ENCODE results near the gene GBA2. TPM values are rescaled to one million over a fixed set of nuclear protein-coding genes. Genes with fewer than 3 reads are reported as not detected.

Gene GBA2
- 74.6 and 84.9 TPM in 2 replicates for total RNA-seq (2014; rRNA removed; shearing (Covaris generic))

DNA sequence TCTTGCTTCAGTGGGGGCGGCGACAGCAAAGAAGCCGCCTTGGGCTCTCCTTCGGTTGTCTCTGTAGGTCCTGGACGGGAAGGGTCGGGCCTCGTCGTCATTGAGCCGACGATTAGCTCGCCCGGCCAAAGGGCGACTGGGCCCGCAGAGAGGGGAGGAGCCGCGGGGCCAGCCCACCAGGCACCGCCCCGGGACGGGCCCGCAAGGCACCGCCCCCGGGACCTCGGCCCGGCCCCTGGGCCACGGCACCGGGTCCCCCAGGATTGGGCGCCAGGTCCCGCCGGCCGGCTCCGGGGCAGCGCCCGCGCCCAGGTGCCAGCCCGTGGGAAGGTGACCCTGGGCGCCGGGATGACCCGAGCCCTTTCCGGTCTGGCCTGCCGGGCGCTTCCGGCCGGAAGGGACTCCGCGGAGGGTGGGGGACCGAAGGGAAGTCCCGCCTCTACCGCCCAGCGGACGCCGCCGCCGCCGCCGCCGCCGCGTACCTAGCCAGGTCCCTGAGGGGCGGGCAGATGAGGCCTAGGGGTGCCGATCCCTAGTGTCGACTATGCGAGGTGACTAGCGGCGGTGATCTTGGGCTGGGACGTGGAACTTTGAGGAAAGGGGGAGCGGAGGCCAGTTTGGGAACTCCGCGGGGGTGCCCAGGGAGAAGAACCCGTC lies at the start of gene GBA2, which contains the start of gene RGP1:
TSS of gene GBA2 (minus strand) at position 371 of the 657 bp plus-strand sequence. CDS start 524 bp downstream, outside the sequence.
TSS of gene RGP1 (plus strand) at position 430 of the 657 bp plus-strand sequence. CDS start 469 bp downstream, outside the sequence.
- peak; percentile 86 for DNase-seq (ENCODE audit: low spot score)

DNA sequence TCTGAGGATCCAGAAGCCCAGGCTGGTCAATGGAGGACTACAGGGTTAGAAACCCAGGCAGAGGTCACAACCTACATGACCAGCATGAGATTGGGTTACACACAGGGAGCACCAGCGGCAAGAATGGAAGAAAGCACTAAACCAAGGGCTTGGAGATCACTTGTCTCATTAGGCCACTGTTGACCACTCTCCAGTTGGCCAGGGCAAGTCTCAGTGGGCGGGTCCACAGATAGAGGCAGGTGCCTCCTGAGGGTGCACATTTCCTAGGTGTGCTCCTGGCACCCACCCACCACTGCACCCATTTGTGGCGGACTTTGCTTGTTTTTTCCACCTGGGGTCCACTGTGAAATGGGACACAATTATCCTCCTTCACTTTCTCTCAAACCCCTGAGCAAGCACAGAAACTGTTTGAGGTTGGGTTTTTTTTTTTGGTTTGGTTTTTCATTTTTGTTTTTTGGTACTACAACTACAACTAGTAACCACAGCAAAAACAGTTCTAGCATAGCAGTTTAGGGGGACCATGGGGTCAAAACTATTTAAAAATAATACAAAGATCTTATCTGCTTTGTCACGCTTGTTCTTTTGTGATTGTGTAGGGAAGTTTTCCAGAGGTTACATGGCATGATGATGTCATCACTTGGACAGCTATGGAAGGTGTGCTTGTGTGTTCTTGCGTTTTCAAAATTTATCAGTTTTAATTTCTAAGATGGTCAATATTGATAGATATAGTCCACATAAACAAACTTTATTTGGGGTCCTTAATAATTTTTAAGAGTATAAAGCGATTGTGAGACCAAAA lies 48.5 kb upstream of the GBA2 start:
- DNase-seq (ENCODE audit: low spot score): no peak

DNA sequence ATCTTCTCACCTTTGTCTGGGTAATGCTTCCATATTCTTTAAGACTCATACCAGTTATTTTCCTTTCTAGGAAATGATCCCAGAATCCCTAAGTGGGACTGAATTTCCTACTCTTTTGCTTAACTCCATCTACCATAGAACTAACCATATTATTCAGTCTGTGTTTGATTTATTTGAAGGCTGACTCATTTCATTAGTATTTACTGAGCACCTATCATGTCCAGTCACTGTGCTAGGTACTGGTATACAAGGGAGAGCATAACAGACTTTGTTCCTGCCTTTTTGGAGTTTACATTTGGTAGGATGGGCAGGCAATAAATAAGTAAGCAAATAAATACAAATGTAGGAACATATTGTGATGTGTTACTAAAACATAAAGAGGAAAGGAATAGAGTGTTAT lies 46.7 kb upstream of the GBA2 start:
- DNase-seq (ENCODE audit: low spot score): no peak

DNA sequence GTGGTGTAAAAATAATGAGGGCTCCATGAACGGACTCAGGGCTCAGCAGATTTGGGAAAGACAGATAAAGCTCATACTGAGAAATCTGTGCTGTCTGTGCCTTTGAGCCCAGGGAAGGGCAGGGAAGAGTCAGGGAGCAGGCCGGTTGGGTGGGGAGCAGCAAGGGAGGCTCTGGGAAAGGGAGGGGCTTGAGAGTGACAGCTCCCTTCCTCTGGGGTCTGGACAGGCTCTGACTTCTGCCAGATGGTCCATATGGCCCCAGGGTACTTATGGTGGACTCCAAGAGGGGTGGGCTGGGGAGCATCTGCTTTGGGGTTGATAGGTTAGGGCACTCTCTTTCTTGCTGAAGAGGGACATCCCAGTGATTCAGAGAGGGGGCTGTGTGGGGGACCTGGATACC lies 44.4 kb upstream of the GBA2 start:
- DNase-seq (ENCODE audit: low spot score): no peak

DNA sequence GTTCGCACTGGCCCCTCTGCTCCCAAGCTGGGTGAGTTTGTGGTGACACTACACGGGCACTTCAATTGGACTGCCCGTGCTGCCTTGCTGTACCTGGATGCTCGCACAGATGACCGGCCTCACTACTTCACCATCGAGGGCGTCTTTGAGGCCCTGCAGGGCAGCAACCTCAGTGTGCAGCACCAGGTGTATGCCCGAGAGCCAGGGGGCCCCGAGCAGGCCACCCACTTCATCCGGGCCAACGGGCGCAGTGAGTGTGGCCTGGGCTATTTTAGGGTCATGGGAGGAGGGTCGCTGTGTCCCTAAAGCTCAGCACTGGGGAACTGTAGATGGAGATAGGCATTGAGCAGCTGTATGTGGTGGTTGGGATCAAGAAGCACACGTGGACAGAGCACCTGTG lies 43.8 kb upstream of the GBA2 start:
- DNase-seq (ENCODE audit: low spot score): no peak

DNA sequence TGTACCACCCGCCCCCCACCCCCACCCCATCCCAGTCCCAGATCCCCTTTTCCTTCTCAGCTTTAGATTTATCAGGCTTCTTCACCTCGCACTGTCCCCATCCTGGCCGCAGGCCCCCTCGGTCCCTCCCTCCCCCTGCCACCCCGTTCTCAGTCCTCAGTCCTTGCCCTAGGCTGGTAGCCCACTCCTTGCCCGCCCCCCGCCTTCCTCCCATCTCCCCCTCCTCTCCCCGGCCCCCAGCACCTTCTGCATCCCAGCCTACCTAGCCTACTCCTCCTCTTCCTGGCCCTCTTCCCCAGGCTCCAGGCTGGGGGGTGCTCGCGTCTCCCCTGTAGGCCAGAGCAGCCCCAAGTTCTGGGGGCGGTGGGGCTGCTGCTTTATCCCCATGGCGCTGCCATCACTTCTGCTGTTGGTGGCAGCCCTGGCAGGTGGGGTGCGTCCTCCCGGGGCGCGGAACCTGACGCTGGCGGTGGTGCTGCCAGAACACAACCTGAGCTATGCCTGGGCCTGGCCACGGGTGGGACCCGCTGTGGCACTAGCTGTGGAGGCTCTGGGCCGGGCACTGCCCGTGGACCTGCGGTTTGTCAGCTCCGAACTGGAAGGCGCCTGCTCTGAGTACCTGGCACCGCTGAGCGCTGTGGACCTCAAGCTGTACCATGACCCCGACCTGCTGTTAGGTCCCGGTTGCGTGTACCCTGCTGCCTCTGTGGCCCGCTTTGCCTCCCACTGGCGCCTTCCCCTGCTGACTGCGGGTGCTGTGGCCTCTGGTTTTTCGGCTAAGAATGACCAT lies 43.2 kb upstream of the GBA2 start:
- DNase-seq (ENCODE audit: low spot score): no peak

DNA sequence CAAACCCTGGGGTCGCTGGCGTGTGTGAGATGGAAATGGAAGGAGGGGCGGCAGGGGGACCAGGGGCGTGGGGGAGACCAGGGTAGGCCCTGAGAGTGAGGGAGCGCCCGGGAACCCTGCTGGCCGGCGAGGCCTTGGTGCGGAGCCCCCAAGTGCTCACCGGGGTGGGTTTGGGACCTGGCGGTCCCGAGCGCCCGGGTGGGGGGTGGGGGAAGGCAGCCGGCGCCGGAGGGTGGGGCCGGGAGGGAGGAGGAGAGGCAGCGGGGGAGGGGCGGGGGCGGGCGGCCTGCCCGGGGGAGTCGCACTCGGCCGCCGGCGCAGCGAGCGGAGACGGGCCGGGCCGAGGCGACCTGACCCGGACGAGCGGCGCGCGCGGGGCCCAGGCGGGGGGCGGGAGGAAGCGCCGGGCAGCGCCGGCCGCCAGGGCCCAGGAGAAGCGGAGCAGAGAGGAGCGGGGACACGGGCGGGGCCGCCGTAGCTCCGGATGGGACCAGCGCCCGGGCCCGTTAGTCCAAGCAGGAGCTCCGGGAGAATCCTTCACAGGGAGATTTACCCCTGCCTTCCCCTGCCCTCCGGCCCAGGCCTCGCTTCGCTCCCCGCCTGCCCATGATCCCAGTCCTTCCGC lies 42.4 kb upstream of the GBA2 start, which contains the start of gene NPR2:
TSS of gene NPR2 (plus strand) at position 295 of the 625 bp plus-strand sequence. CDS start 818 bp downstream, outside the sequence.
- no peak for DNase-seq (ENCODE audit: low spot score)

DNA sequence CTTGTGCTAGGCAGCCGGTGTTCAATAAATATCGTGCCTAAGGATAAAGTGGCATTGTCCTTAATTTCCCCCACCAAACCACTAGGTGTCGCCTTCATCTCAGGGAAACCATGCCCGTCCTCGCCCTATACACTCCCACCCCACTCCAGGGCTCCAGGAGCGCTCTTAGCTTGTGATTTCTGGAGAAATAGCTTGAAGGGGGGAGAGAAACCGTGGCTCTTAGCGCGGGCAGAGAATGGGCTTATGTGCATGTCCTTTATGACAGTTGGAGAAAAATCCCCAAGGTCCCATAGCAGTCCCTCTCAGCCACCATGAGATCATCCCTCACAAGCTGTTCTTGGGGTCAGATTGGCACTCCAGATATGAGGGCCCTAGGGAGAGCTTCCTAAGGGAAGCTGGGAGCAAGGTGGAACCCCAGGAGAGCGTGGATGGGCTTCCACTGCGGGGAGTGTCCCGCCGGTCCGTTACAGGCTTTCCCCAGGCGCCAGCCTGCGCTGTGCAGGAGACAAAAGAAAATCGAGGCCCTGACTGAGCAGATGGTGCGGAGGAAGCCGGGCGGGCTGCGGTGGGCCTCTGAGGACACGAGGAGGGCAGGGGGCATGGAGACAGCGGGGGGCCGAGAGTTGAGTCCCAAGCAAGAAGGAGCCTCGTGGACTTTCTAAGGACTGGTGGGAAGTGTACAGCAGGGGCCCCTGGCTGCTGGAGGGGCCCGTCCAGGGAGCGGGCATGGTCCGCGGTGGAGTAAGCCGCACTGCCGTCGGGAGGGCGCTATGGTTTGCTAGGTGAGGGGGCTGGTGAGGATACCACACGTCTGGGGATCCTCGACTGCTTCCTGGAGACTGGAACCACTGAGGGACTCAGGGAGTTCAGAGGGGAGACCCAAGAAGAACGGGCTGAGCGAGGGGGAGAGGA lies 41.6 kb upstream of the GBA2 start:
- DNase-seq (ENCODE audit: low spot score): peak; percentile 74

DNA sequence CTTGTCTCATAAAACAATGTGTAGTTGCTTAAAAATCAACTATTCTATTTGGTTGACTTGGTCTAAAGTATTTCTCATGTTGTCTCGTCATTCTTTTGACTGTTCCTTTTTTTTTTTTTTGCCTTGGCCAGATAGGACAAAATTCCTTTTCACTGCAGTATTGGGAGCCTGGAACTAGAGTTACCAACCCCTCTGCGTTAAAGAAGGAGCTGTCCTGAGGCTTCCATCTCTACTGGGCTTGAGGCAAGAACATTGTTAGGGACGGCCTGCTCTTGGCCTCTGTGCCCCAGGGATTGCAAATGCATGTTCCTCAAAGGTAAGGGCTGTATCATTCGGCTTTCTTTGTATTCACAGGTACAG lies 41.0 kb upstream of the GBA2 start:
- no peak for DNase-seq (ENCODE audit: low spot score)

DNA sequence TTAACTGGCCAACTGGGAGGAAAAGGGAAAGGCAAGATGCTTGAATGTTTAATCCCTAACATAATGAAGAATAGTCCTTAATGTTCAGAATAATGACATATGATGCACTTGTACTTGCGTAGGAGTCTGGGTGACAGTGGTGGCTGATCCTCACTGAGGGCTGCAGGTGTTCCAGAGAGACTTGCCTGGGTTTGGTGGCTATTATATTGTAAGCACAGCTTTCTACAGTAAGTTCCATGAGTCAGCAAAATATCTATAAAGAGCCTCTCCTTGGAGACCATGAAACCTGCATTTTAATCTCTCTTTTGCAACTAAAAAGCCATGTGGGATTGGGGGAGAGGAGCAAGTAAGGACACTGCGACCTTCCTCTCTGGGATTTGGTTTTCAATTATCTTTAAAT lies 40.5 kb upstream of the GBA2 start:
- no peak for DNase-seq (ENCODE audit: low spot score)

DNA sequence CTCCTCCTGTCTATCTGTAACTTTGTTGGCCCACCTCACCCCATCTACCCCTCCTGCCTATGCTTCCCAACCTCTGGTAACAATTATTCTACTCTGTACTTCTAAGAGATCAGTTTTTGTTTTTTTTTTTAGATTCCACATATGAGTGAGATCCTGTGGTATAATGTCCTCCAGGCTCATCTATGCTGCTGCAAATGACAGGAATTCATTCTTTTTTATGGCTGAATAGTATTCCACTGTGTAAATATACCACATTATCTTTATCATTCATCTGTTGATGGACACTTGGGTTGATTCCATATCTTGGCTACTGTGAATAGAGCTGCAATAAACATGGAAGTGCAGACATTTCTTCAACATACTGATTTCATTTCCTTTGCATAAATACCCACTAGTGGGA lies 34.4 kb upstream of the GBA2 start:
- DNase-seq (ENCODE audit: low spot score): no peak

DNA sequence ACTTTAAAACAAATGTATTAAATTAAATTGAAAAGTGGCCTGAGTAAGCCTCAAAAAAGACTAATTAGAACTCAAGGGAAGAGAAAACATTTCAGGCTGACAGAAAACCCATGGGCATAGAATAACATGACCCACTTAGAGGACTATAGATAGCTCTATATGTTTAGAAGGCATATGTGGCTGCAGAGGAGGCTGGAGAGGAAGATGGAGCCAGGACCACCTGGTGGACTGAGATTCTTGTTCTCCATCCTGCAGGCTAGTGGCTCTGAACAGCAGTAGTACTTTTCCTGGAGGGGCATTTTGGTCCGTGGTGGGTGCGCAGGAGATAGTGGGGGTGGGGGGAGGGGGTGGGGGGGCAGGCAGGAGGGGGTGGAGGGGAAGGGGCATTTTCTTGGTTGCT lies 32.0 kb upstream of the GBA2 start:
- no peak for DNase-seq (ENCODE audit: low spot score)

DNA sequence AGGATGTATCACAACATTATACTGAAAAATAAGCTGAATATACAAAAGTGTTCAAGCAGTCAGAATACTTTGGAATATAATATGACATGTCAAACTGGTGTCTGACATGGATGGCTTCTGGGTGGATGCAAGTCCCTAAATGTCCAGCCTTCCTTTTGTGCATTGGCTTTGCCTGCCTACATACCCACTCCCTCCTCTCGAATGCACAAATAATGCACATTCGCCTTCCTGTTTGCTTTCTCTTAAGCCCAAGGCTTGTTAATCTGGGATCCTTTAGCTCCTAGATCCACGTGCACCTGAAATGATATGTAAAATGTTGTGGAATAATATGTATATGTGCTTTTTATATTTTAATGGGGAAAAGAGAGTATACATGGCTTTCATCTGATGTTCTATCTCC lies 29.5 kb upstream of the GBA2 start:
- DNase-seq (ENCODE audit: low spot score): no peak

DNA sequence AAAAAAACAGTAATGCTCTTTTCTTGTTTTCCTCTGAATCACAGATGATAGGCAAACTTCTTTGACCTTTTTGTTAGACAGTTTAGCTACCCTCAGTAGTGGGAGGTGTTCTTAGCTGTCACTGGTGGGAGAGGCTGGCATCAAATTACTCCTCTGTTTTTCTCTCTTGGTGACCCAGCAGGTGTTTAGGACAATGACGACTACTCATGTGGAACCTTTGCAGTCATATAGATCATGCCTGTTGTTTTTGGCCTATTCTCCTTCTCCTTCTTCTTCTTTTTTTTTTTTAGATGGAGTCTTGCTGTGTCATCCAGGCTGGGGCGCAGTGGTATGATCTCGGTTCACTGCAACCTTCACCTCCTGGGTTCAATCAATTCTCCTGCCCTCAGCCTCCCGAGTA lies 27.0 kb upstream of the GBA2 start:
- no peak for DNase-seq (ENCODE audit: low spot score)

DNA sequence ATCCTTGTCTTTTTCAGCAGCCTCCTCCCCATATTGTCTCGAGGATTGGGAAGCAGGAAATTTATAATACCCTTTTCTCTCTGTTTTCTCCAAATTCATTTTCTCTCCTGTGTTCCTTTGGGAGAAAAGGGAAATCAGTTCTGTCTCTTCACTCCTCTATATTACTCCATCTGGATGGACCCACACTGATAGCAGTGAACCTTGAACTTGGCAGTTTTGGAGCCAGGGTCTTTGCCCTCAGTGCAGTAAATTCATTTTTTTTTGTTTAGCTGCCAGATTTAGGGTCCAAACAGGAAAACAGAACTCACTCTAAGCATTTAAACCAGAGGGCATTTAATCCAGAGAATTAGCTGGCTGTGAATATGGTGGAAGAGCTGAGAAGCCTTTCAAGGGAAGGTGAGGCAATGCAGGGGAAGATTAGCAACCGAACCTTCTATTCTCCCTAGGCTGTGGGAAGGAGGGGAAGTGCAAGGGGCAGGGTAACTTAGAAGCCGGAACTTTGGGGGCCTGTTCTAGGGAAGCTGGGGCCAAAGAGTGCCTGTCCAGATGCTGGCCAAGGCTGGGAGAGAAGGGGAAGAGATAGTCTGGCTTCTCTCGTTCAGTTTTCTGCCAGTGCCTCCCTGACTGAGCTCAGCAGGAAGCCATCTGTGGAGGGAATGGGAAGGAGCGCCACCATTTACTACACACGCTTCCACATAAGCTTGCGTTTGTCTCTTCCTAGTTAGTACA lies 26.0 kb upstream of the GBA2 start:
- no peak for DNase-seq (ENCODE audit: low spot score)

DNA sequence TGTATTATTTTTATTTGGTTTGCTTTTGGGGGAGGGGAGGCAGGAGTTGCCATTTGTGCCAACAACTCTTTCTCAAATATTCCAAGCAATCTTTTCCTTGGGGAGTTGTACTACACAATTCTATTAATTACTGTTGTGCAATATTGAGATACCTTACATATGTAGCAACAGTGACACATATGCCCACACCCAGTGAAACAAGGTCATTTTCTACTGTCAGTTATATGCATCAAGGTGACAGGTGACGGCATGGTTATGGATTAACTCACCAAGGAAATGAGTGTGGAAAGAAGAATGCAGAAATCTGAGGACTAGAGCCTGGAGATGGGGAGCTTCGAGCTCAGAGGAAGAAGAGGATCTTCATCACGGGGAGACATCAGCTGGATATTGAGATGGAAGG lies 22.9 kb upstream of the GBA2 start:
- peak; percentile 44 for DNase-seq (ENCODE audit: low spot score)

DNA sequence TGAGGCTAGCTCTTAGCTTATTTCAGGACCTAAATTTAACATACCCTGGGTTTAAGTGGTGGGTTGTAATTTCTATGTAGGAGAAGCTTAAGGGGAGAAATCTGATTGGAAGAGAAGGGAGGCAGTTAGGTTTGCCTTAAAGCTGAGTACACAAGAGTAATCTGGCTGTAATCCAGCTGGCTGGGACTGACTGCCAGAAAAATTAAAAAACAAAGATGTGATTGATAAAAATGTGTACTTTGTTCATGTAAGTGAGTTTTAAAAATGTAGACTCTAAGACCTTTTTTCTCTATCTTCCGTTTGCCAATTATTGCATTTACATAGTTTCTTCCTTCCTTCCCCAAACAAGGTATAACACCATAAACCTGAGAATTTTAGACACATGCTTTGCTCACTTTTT lies 22.5 kb upstream of the GBA2 start:
- DNase-seq (ENCODE audit: low spot score): peak; percentile 52

DNA sequence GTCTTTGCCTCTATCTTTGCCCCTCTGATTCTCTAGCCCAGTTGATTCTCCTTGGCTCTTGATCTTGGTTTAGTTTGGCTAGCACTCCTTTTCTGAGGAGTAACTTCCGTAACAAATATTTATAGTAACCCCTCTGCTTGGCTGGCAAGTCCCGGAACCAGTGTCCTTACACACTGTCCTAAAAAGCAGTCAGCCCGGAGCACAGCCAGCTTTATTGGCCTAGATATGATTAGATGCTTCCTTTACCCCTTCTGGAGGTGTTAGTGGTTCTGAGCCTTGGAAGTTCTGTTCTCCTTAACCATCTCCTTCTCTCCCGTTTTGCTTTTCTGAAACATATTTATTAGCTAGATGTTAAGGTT lies 22.0 kb upstream of the GBA2 start:
- no peak for DNase-seq (ENCODE audit: low spot score)

DNA sequence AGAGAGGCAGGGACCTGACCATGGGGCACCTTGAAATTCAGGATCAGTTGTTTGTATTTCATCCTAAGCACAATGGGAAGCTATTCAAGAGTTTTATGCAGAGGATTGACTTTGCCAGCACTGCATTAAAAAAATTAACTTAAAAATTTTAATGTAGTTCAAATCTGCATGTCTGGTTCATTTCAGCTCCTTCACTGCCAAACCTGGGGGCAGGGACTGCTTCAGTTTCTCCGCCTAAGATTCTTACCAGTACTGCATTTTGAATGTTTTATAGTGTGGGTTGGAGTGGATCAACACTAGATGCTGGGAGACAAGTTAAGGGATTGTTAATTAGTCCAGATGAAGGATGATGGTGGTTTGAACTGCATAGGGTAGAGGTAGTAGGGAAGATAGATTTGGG lies 20.7 kb upstream of the GBA2 start:
- no peak for DNase-seq (ENCODE audit: low spot score)

DNA sequence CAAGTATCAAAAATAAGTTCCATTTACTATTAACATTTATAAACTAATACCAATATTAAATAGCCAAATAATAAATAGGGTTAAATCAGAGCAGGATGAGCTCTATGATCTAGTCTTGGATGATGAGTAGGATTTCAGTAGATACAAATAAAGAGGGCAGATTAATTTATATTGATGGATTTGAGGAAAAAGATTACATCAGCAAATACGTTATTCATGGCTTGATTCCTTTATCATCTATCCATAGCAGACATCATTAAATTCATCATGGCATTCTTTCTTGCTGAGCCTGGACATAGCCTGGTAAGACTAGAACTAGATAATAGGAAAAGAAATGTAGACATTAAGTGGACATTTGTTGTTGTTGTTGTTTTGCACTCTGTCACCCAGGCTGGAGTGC lies 18.4 kb upstream of the GBA2 start:
- DNase-seq (ENCODE audit: low spot score): no peak
